GM12878 (cell line): Measurements from ENCODE around the gene PCDHGA1. TPM values are rescaled to one million over a fixed set of nuclear protein-coding genes. Genes with fewer than 3 reads are reported as not detected.

ENCODE experiments used
- EZH2 ChIP-seq: IDR thresholded peaks from 2 replicates; pipeline ENCODE4 v1.6.1; 2012; ENCODE audit warnings: low read depth, mild to moderate bottlenecking, control low read depth, inconsistent platforms, low read length, borderline replicate concordance; ENCODE audit not compliant: control insufficient read depth
- ZBTB11 ChIP-seq: fragments of 450-650 bp; formaldehyde crosslinking; IDR thresholded peaks from 2 replicates; pipeline ENCODE4 v1.5.0; 2022; ENCODE audit warnings: mild to moderate bottlenecking, missing genetic modification characterization
- polyA plus RNA-seq, 11 experiments: library from polyadenylated mRNA; depleted of rRNA in 4 of 11; unstranded in 6 of 11; stranded (reverse) in 5 of 11; fragments of >200 nt; fragmentation: Nextera tagmentation in 4 of 11; fragmentation: Illumina TruSeq in 1 of 11; extraction: Ambion mirVana in 4 of 11; extraction: Trizol in 1 of 11; gene quantifications; 1 replicate in 1 of 11; 2 replicates in 10 of 11; pipeline versions ENCODE4 v1.2.1 to v1.2.3, GENCODE V29; 2011 to 2016; ENCODE audit warnings: inconsistent platforms in 2 of 11, missing spikeins in 2 of 11, low read depth in 1 of 11
- total RNA-seq, 4 experiments: library from RNA; depleted of rRNA in 3 of 4; stranded (reverse); fragments of >200 nt in 3 of 4; fragmentation: Illumina TruSeq in 1 of 4; extraction: Trizol in 1 of 4; gene quantifications; 2 replicates each; pipeline versions ENCODE4 v1.2.1 to v1.2.3, GENCODE V29; 2013 to 2021
- TF ChIP-seq, protein P1 (sequence below): fragments of 450-650 bp; conservative IDR thresholded peaks from 2 replicates; pipeline ENCODE4 v1.6.1; 2017; ENCODE audit warnings: mild to moderate bottlenecking, moderate library complexity
- TF ChIP-seq, protein P2 (sequence below): IDR thresholded peaks from 2 replicates; pipeline ENCODE4 v1.6.1; 2012; ENCODE audit warnings: improper control_type of control experiment, low read depth, low read length; ENCODE audit not compliant: insufficient replicate concordance

PCDHGA1 gene
- total and polyA plus RNA-seq, 10 of the 15 experiments (the other 5 are each of a cell fraction or from before 2014, with no cell fraction given), result 0.02 to 0.51 (median 0.19) TPM; not detected in 3

DNA sequence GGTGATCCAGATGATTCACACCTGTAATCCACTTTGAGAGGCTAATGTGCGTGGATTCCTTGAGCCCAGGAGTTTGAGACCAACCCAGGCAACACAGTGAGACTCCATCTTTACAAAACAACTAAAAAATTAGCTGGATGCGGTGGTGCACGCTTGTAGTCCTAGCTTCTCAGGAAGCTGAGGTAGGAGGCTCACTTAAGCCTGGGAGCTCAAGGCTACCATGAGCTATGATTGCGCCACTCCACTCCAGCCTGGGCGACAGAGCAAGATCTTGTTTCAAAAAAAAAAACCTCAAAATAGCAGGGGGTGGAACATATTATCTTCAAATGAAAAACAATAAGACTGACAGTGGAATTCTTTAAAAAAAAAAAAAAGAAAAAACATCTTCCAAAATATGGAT lies 217.6 kb downstream of the PCDHGA1 start (continued):
- TF ChIP-seq, protein P1, sequence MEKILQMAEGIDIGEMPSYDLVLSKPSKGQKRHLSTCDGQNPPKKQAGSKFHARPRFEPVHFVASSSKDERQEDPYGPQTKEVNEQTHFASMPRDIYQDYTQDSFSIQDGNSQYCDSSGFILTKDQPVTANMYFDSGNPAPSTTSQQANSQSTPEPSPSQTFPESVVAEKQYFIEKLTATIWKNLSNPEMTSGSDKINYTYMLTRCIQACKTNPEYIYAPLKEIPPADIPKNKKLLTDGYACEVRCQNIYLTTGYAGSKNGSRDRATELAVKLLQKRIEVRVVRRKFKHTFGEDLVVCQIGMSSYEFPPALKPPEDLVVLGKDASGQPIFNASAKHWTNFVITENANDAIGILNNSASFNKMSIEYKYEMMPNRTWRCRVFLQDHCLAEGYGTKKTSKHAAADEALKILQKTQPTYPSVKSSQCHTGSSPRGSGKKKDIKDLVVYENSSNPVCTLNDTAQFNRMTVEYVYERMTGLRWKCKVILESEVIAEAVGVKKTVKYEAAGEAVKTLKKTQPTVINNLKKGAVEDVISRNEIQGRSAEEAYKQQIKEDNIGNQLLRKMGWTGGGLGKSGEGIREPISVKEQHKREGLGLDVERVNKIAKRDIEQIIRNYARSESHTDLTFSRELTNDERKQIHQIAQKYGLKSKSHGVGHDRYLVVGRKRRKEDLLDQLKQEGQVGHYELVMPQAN, result no peak
- TF ChIP-seq, protein P2, sequence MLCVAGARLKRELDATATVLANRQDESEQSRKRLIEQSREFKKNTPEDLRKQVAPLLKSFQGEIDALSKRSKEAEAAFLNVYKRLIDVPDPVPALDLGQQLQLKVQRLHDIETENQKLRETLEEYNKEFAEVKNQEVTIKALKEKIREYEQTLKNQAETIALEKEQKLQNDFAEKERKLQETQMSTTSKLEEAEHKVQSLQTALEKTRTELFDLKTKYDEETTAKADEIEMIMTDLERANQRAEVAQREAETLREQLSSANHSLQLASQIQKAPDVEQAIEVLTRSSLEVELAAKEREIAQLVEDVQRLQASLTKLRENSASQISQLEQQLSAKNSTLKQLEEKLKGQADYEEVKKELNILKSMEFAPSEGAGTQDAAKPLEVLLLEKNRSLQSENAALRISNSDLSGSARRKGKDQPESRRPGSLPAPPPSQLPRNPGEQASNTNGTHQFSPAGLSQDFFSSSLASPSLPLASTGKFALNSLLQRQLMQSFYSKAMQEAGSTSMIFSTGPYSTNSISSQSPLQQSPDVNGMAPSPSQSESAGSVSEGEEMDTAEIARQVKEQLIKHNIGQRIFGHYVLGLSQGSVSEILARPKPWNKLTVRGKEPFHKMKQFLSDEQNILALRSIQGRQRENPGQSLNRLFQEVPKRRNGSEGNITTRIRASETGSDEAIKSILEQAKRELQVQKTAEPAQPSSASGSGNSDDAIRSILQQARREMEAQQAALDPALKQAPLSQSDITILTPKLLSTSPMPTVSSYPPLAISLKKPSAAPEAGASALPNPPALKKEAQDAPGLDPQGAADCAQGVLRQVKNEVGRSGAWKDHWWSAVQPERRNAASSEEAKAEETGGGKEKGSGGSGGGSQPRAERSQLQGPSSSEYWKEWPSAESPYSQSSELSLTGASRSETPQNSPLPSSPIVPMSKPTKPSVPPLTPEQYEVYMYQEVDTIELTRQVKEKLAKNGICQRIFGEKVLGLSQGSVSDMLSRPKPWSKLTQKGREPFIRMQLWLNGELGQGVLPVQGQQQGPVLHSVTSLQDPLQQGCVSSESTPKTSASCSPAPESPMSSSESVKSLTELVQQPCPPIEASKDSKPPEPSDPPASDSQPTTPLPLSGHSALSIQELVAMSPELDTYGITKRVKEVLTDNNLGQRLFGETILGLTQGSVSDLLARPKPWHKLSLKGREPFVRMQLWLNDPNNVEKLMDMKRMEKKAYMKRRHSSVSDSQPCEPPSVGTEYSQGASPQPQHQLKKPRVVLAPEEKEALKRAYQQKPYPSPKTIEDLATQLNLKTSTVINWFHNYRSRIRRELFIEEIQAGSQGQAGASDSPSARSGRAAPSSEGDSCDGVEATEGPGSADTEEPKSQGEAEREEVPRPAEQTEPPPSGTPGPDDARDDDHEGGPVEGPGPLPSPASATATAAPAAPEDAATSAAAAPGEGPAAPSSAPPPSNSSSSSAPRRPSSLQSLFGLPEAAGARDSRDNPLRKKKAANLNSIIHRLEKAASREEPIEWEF, result no peak
- no peak for TF ChIP-seq EZH2
- TF ChIP-seq ZBTB11 (CRISPR knock-in tag), result no peak
